T-helper 17 cell (primary cell): ENCODE data around the gene PRRC2B. TPM values are rescaled to one million over a fixed set of nuclear protein-coding genes. Genes with fewer than 3 reads are reported as not detected.
"Not testable (repeated sequence)": the region's sequence is repeated elsewhere in the genome, so short reads cannot be mapped to it uniquely, and the experiment has no call there.

Experiments used
- ATAC-seq: fragments of 150-1000 bp; cut with Tn5 transposase; 2 replicates; pipeline ENCODE4 v1.10.0; 2021; ENCODE audit warnings: mild to moderate bottlenecking, moderate library complexity
- DNase-seq, 3 donors: peaks; one replicate each; pipeline versions ENCODE4 v3.0.0 to v3.0.0-alpha.2; 2020 to 2021
- H3K9me3 ChIP-seq: one replicate; pipeline ENCODE4 v1.7.0; 2013; ENCODE audit warnings: low read length, mild to moderate bottlenecking; ENCODE audit not compliant: control insufficient read depth, poor library complexity, severe bottlenecking
- H3K27ac Mint-ChIP-seq: one replicate; pipeline ENCODE4 v1.8.0; 2022; ENCODE audit warnings: mild to moderate bottlenecking, moderate library complexity, mixed read lengths
- H3K27me3 Mint-ChIP-seq: one replicate; pipeline ENCODE4 v1.8.0; 2022; ENCODE audit warnings: mixed read lengths
- H3K36me3 Mint-ChIP-seq: one replicate; pipeline ENCODE4 v1.8.0; 2022; ENCODE audit warnings: low read depth, mixed read lengths
- H3K4me1 Mint-ChIP-seq: one replicate; pipeline ENCODE4 v1.8.0; 2022; ENCODE audit warnings: mild to moderate bottlenecking, mixed read lengths
- H3K4me3 Mint-ChIP-seq: one replicate; pipeline ENCODE4 v1.8.0; 2022; ENCODE audit warnings: mild to moderate bottlenecking, moderate library complexity, mixed read lengths
- total RNA-seq, 4 donors: library from RNA in 2 of 4; stranded (reverse) in 2 of 4; gene quantifications; one replicate each; pipeline ENCODE4 v1.2.3 and lab custom pipeline; 2022 to 2026

Gene PRRC2B
- total RNA-seq, 2 donors from 2014 or later: 193 to 241 TPM

GRCh38 chr9:131502781-131503625, 109.1 kb downstream of the PRRC2B start, which contains the start of gene POMT1:
TSS of gene POMT1 (plus strand) at chr9:131502918. CDS start at chr9:131504219, 1,301 bp downstream.
- H3K9me3 ChIP-seq: no peaks in the 10 kb centered on the region
- Mint-ChIP-seq H3K4me3 (peak within 1 kb of the TSS; percentile 96), H3K4me1 (peaks cover 47% of the 10 kb centered on the region), H3K36me3 (peaks cover 2% of the 10 kb centered on the region), H3K27me3 (no peaks in the 10 kb centered on the region), H3K27ac (peak within 1 kb of the TSS; percentile 97)
- ATAC-seq (peak; percentile 49), DNase-seq (peak; percentile 86 to 87 (median 86))

GRCh38 chr9:131503626-131504465, 110.0 kb downstream of the PRRC2B start:
- Mint-ChIP-seq H3K4me1 (peaks cover 46% of the 10 kb centered on the region), H3K4me3 (peak overlapping the region; percentile 96), H3K36me3 (peaks cover 2% of the 10 kb centered on the region), H3K27ac (peak overlapping the region; percentile 97), H3K27me3 (no peaks in the 10 kb centered on the region)
- no peaks in the 10 kb centered on the region for H3K9me3 ChIP-seq
- peak; percentile 22 to 55 (median 49) for DNase-seq
- ATAC-seq: peak; percentile 65

GRCh38 chr9:131505012-131505411, 111.1 kb downstream of the PRRC2B start:
- Mint-ChIP-seq H3K27ac (peak overlapping the region; percentile 97), H3K4me1 (peaks cover 39% of the 10 kb centered on the region), H3K27me3 (no peaks in the 10 kb centered on the region), H3K36me3 (peaks cover 2% of the 10 kb centered on the region), H3K4me3 (no peak overlapping the region)
- DNase-seq: no peak
- no peak for ATAC-seq
- H3K9me3 ChIP-seq: no peaks in the 10 kb centered on the region

GRCh38 chr9:131511416-131511815, 117.5 kb downstream of the PRRC2B start:
- H3K4me1 Mint-ChIP-seq: no peaks in the 10 kb centered on the region
- H3K27ac Mint-ChIP-seq: no peak overlapping the region
- no peak for DNase-seq
- no peak for ATAC-seq
- H3K27me3 Mint-ChIP-seq: no peaks in the 10 kb centered on the region
- no peak overlapping the region for H3K4me3 Mint-ChIP-seq
- H3K9me3 ChIP-seq: no peaks in the 10 kb centered on the region
- H3K36me3 Mint-ChIP-seq: no peaks in the 10 kb centered on the region

- Mint-ChIP-seq H3K4me1 (no peaks in the 10 kb centered on the region), H3K4me3 (no peak overlapping the region), H3K27me3 (no peaks in the 10 kb centered on the region), H3K36me3 (no peaks in the 10 kb centered on the region), H3K27ac (peak overlapping the region; percentile 66)
- H3K9me3 ChIP-seq: no peaks in the 10 kb centered on the region
- ATAC-seq (no peak), DNase-seq (no peak)
These were observed 118.0 kb downstream of the PRRC2B start for GRCh38 chr9:131511880-131512279.

GRCh38 chr9:131513177-131513576, 119.3 kb downstream of the PRRC2B start:
- H3K36me3 Mint-ChIP-seq: no peaks in the 10 kb centered on the region
- H3K4me3 Mint-ChIP-seq: no peak overlapping the region
- ATAC-seq: no peak
- no peaks in the 10 kb centered on the region for H3K27me3 Mint-ChIP-seq
- no peak overlapping the region for H3K27ac Mint-ChIP-seq
- no peaks in the 10 kb centered on the region for H3K9me3 ChIP-seq
- DNase-seq: no peak
- no peaks in the 10 kb centered on the region for H3K4me1 Mint-ChIP-seq

- not testable (repeated sequence) for H3K9me3 ChIP-seq, H3K36me3 Mint-ChIP-seq, ATAC-seq, H3K27me3 Mint-ChIP-seq, H3K4me3 Mint-ChIP-seq, H3K4me1 Mint-ChIP-seq, H3K27ac Mint-ChIP-seq, DNase-seq
These were observed 121.7 kb downstream of the PRRC2B start for GRCh38 chr9:131515559-131516031.

- ATAC-seq (no peak), DNase-seq (no peak)
- Mint-ChIP-seq H3K27ac (no peak overlapping the region), H3K4me1 (no peaks in the 10 kb centered on the region), H3K4me3 (no peak overlapping the region), H3K36me3 (no peaks in the 10 kb centered on the region), H3K27me3 (no peaks in the 10 kb centered on the region)
- no peaks in the 10 kb centered on the region for H3K9me3 ChIP-seq
These were observed 122.2 kb downstream of the PRRC2B start for GRCh38 chr9:131516100-131516499.

- H3K27ac Mint-ChIP-seq: no peak overlapping the region
- H3K4me1 Mint-ChIP-seq: peaks cover 2% of the 10 kb centered on the region
- DNase-seq (no peak), ATAC-seq (no peak)
- H3K9me3 ChIP-seq: no peaks in the 10 kb centered on the region
- no peak overlapping the region for H3K4me3 Mint-ChIP-seq
- no peaks in the 10 kb centered on the region for H3K36me3 Mint-ChIP-seq
- H3K27me3 Mint-ChIP-seq: no peaks in the 10 kb centered on the region
These were observed 123.0 kb downstream of the PRRC2B start for GRCh38 chr9:131516930-131517329.

GRCh38 chr9:131517761-131518190, 123.9 kb downstream of the PRRC2B start:
- Mint-ChIP-seq H3K4me3 (no peak overlapping the region), H3K36me3 (peaks cover 3% of the 10 kb centered on the region), H3K4me1 (peaks cover 2% of the 10 kb centered on the region), H3K27ac (no peak overlapping the region), H3K27me3 (no peaks in the 10 kb centered on the region)
- ATAC-seq (no peak), DNase-seq (no peak)
- H3K9me3 ChIP-seq: no peaks in the 10 kb centered on the region

GRCh38 chr9:131518553-131518952, 124.7 kb downstream of the PRRC2B start:
- DNase-seq (no peak), ATAC-seq (no peak)
- Mint-ChIP-seq H3K27ac (no peak overlapping the region), H3K27me3 (no peaks in the 10 kb centered on the region), H3K4me3 (no peak overlapping the region), H3K36me3 (peaks cover 3% of the 10 kb centered on the region), H3K4me1 (peaks cover 2% of the 10 kb centered on the region)
- no peaks in the 10 kb centered on the region for H3K9me3 ChIP-seq

- peak overlapping the region; percentile 21 for H3K27ac Mint-ChIP-seq
- H3K27me3 Mint-ChIP-seq: no peaks in the 10 kb centered on the region
- no peak for ATAC-seq
- no peak for DNase-seq
- peaks cover 2% of the 10 kb centered on the region for H3K4me1 Mint-ChIP-seq
- H3K9me3 ChIP-seq: no peaks in the 10 kb centered on the region
- peaks cover 3% of the 10 kb centered on the region for H3K36me3 Mint-ChIP-seq
- H3K4me3 Mint-ChIP-seq: no peak overlapping the region
These were observed 126.6 kb downstream of the PRRC2B start for GRCh38 chr9:131520503-131520902.

- no peaks in the 10 kb centered on the region for H3K9me3 ChIP-seq
- peaks cover 2% of the 10 kb centered on the region for H3K4me1 Mint-ChIP-seq
- no peak overlapping the region for H3K27ac Mint-ChIP-seq
- ATAC-seq (no peak), DNase-seq (no peak)
- no peak overlapping the region for H3K4me3 Mint-ChIP-seq
- peaks cover 3% of the 10 kb centered on the region for H3K36me3 Mint-ChIP-seq
- no peaks in the 10 kb centered on the region for H3K27me3 Mint-ChIP-seq
These were observed 127.3 kb downstream of the PRRC2B start for GRCh38 chr9:131521203-131521602.
